GM12874 (cell line): ENCODE results near the gene DNASE2B.

ENCODE experiments used
- CTCF ChIP-seq: IDR thresholded peaks from 2 replicates; pipeline ENCODE4 v1.5.1; 2011; ENCODE audit warnings: low read depth, mild to moderate bottlenecking, control low read depth, low read length, moderate library complexity; ENCODE audit not compliant: insufficient read depth

DNASE2B gene

GRCh38 chr1:84406346-84406861, 8.1 kb downstream of the DNASE2B start:
- TF ChIP-seq CTCF: no peak

- TF ChIP-seq CTCF: no peak
Measured at GRCh38 chr1:84407524-84407923, 9.2 kb downstream of the DNASE2B start.

GRCh38 chr1:84407958-84408422, 9.7 kb downstream of the DNASE2B start:
- TF ChIP-seq CTCF: no peak

- no peak for TF ChIP-seq CTCF
Measured at GRCh38 chr1:84409888-84410287, 11.6 kb downstream of the DNASE2B start.

GRCh38 chr1:84410328-84411095, 12.2 kb downstream of the DNASE2B start:
- no peak for TF ChIP-seq CTCF

- TF ChIP-seq CTCF: no peak
Measured at GRCh38 chr1:84412316-84412942, 14.1 kb downstream of the DNASE2B start.

- no peak for TF ChIP-seq CTCF
Measured at GRCh38 chr1:84415396-84415795, 17.1 kb downstream of the DNASE2B start.
